ENCODE measurements around the gene ACACB. TPM values are rescaled to one million over a fixed set of nuclear protein-coding genes. Genes with fewer than 3 reads are reported as not detected.

ACACB gene
- total RNA-seq, 1 experiment from 2014 or later: 8.2 TPM

DNA sequence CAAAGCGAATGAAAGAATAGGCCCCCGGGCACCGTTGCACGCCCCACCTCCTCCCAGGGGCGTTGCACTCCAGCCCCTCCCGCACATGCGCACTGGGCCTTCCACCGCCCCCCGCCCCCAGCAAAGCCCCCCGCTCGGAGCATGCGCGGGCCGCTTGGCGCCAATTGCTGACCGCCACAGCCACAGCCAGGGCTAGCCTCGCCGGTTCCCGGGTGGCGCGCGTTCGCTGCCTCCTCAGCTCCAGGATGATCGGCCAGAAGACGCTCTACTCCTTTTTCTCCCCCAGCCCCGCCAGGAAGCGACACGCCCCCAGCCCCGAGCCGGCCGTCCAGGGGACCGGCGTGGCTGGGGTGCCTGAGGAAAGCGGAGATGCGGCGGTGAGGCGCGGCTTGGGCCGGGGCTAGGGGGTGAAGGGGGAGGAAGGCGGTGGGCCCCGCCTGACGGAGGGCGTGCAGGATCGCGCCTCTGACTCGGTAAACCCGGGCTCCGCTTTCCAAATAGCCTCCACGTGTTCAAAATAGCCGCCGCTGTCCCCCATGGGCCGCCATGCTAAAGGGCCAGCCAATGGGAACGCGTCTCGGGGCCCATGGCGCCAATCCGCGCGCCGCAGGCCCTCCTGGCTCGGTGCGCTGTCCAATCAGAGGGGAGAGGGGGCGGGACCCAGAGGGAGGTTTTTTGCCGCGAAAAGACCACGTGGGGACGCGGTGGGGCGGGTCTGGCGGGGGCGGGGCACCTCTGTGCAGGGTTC lies 18.8 kb upstream of the ACACB start, which contains the start of gene UNG:
Gene UNG, plus strand, starts transcription at position 163 of the 748 bp plus-strand sequence. Its CDS starts 83 bp downstream, at position 246.
- no TSS peak for BruUV-seq (replicated peaks)
- CTCF ChIA-PET: interaction anchor here (0.7 kb wide), 1 partner anchor 14 kb away, joined by 9 read pairs; no protein-coding TSS in a partner anchor
- intact Hi-C loops (cut with micrococcal nuclease; ENCODE audit: unreplicated experiment): loop anchor here (2.0 to 10.0 kb wide), 3 partner anchors 143 to 535 kb away; partner anchors contain the start of genes ISCU and SSH1

DNA sequence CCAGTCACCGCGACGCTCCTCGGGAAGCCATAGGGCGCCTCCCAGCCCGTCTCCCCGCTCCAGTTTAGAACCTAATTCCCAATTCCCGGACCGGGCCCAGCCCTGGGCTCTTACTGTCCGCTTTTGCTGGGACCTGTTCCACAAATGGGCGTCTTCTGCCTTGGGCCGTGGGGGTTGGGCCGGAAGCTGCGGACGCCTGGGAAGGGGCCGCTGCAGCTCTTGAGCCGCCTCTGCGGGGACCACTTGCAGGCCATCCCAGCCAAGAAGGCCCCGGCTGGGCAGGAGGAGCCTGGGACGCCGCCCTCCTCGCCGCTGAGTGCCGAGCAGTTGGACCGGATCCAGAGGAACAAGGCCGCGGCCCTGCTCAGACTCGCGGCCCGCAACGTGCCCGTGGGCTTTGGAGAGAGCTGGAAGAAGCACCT lies 18.2 kb upstream of the ACACB start:
- POLR2A ChIA-PET (ENCODE audit: low non-redundant PET): interaction anchor here (0.7 kb wide), 1 partner anchor 78 kb away, joined by 3 read pairs; no protein-coding TSS in a partner anchor
- no peak for DNase-seq (ENCODE audit: low spot score)
- no peaks in the 10 kb centered on the region for H3K9me3 ChIP-seq (ENCODE audit: low read depth, low read length, poor library complexity, severe bottlenecking)
- BruUV-seq (replicated peaks): no TSS peak
- H3K4me1 ChIP-seq (ENCODE audit: insufficient read depth, low read length, poor library complexity, severe bottlenecking): peaks cover 10% of the 10 kb centered on the region
- TF ChIP-seq EZH2 (IDR thresholded peaks at IDR 0.05; ENCODE audit: borderline replicate concordance, low read depth, low read length, poor library complexity, severe bottlenecking): no peak
- TF ChIP-seq, protein P1, sequence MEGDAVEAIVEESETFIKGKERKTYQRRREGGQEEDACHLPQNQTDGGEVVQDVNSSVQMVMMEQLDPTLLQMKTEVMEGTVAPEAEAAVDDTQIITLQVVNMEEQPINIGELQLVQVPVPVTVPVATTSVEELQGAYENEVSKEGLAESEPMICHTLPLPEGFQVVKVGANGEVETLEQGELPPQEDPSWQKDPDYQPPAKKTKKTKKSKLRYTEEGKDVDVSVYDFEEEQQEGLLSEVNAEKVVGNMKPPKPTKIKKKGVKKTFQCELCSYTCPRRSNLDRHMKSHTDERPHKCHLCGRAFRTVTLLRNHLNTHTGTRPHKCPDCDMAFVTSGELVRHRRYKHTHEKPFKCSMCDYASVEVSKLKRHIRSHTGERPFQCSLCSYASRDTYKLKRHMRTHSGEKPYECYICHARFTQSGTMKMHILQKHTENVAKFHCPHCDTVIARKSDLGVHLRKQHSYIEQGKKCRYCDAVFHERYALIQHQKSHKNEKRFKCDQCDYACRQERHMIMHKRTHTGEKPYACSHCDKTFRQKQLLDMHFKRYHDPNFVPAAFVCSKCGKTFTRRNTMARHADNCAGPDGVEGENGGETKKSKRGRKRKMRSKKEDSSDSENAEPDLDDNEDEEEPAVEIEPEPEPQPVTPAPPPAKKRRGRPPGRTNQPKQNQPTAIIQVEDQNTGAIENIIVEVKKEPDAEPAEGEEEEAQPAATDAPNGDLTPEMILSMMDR (conservative IDR thresholded peaks at IDR 0.05; ENCODE audit: low read depth, low read length): no peak
- intact Hi-C loops (cut with micrococcal nuclease; ENCODE audit: unreplicated experiment): loop anchor here (10.0 kb wide), 2 partner anchors 143 to 243 kb away; partner anchors contain the start of gene SSH1
- CTCF ChIA-PET: no interaction called here
- H3K27me3 ChIP-seq (replicated peaks; ENCODE audit: insufficient read depth, low read depth, low read length, poor library complexity): no peaks in the 10 kb centered on the region
- peak overlapping the region; percentile 89 for H3K27ac ChIP-seq (ENCODE audit: low read depth, low read length, poor library complexity, severe bottlenecking)
- peak overlapping the region; percentile 63 for H3K4me3 ChIP-seq (ENCODE audit: low read depth, low read length, poor library complexity, severe bottlenecking)
- H3K36me3 ChIP-seq (ENCODE audit: insufficient read depth, low read length, poor library complexity, severe bottlenecking): peaks cover 38% of the 10 kb centered on the region

More for the DNA sequence above, 18.8 kb upstream of the ACACB start, which contains the start of gene UNG:
- peak; percentile 98 for DNase-seq (ENCODE audit: low spot score)
- Histone ChIP-seq H3K36me3 (ENCODE audit: insufficient read depth, low read length, poor library complexity, severe bottlenecking) (peaks cover 36% of the 10 kb centered on the region), H3K4me1 (ENCODE audit: insufficient read depth, low read length, poor library complexity, severe bottlenecking) (peaks cover 16% of the 10 kb centered on the region), H3K27ac (ENCODE audit: low read depth, low read length, poor library complexity, severe bottlenecking) (peak within 1 kb of the TSS; percentile 89), H3K27me3 (replicated peaks; ENCODE audit: insufficient read depth, low read depth, low read length, poor library complexity) (no peaks in the 10 kb centered on the region), H3K9me3 (ENCODE audit: low read depth, low read length, poor library complexity, severe bottlenecking) (no peaks in the 10 kb centered on the region), H3K4me3 (ENCODE audit: low read depth, low read length, poor library complexity, severe bottlenecking) (peak within 1 kb of the TSS; percentile 63)
- TF ChIP-seq, protein P1 (conservative IDR thresholded peaks at IDR 0.05; ENCODE audit: low read depth, low read length): no peak
- no peak for TF ChIP-seq EZH2 (IDR thresholded peaks at IDR 0.05; ENCODE audit: borderline replicate concordance, low read depth, low read length, poor library complexity, severe bottlenecking)
- POLR2A ChIA-PET (ENCODE audit: low non-redundant PET): interaction anchor here (0.5 kb wide), 1 partner anchor 413 kb away, joined by 3 read pairs; no protein-coding TSS in a partner anchor

DNA sequence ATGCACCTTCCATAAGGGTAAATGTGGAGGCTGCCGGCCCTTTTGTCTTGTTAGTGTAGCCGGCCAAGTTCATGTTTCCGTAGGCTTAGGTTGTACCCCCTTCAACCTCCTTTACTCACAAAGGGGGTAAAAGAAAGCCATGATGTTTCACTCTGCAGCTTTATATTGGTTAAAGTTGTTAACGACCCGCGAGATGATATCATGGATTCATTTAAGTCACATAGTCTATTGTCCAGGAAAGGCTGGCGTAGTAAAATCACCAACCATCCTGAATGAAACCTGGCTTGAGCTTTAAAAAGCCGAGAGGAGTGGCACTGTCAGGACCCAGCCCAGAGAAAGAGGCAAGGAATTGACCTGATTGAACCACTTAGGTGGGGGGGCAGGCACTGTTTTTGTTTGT lies 17.7 kb upstream of the ACACB start:
- POLR2A ChIA-PET (ENCODE audit: low non-redundant PET): interaction anchor here (0.7 kb wide), 1 partner anchor 78 kb away, joined by 3 read pairs; no protein-coding TSS in a partner anchor
- Histone ChIP-seq H3K27me3 (replicated peaks; ENCODE audit: insufficient read depth, low read depth, low read length, poor library complexity) (no peaks in the 10 kb centered on the region), H3K4me1 (ENCODE audit: insufficient read depth, low read length, poor library complexity, severe bottlenecking) (peaks cover 7% of the 10 kb centered on the region), H3K4me3 (ENCODE audit: low read depth, low read length, poor library complexity, severe bottlenecking) (peak overlapping the region; percentile 63), H3K36me3 (ENCODE audit: insufficient read depth, low read length, poor library complexity, severe bottlenecking) (peaks cover 43% of the 10 kb centered on the region), H3K9me3 (ENCODE audit: low read depth, low read length, poor library complexity, severe bottlenecking) (no peaks in the 10 kb centered on the region), H3K27ac (ENCODE audit: low read depth, low read length, poor library complexity, severe bottlenecking) (peak overlapping the region; percentile 89)
- no peak for DNase-seq (ENCODE audit: low spot score)
- CTCF ChIA-PET: no interaction called here
- intact Hi-C loops (cut with micrococcal nuclease; ENCODE audit: unreplicated experiment): loop anchor here (10.0 kb wide), 2 partner anchors 144 to 244 kb away; partner anchors contain the start of gene SSH1
- no peak for TF ChIP-seq EZH2 (IDR thresholded peaks at IDR 0.05; ENCODE audit: borderline replicate concordance, low read depth, low read length, poor library complexity, severe bottlenecking)
- TF ChIP-seq, protein P1 (conservative IDR thresholded peaks at IDR 0.05; ENCODE audit: low read depth, low read length): no peak
- BruUV-seq (replicated peaks): no TSS peak

Measured in A673 (cell line).